Stimulated activated CD4-positive, alpha-beta T cell treated with anti-CD3 and anti-CD28 coated beads, Interleukin-12 subunit alpha, Interleukin-12 subunit beta, amount 100 ng/mL, for 24 hours (primary cell): ENCODE results near the gene WDR91.
"Not testable (repeated sequence)": the region's sequence is repeated elsewhere in the genome, so short reads cannot be mapped to it uniquely, and the experiment has no call there.

ENCODE experiments used
- DNase-seq, 2 experiments: peaks; one replicate each; pipeline ENCODE4 v3.0.0-alpha.2; 2020; ENCODE audit warnings: low read depth in 2 of 2

WDR91 gene

GRCh38 chr7:135233570-135233969, 22.2 kb upstream of the WDR91 start, which contains the start of gene STRA8:
Gene STRA8 (plus strand): TSS chr7:135233838. CDS start chr7:135240525, 6,687 bp downstream.
- no peak for DNase-seq

- DNase-seq, result no peak
These were observed 21.4 kb upstream of the WDR91 start for GRCh38 chr7:135232720-135233119.

- DNase-seq, result no peak
These were observed 20.8 kb upstream of the WDR91 start for GRCh38 chr7:135232087-135232486.

- DNase-seq, result no peak
These were observed 20.4 kb upstream of the WDR91 start for GRCh38 chr7:135231686-135232085.

- DNase-seq, result no peak
These were observed 12.7 kb upstream of the WDR91 start for GRCh38 chr7:135224027-135224426.

- no peak for DNase-seq
These were observed 6.6 kb upstream of the WDR91 start for GRCh38 chr7:135217645-135218509.

GRCh38 chr7:135215698-135216097, 4.4 kb upstream of the WDR91 start:
- DNase-seq, result no peak

- DNase-seq, result no peak
These were observed 3.9 kb upstream of the WDR91 start for GRCh38 chr7:135215180-135215579.

GRCh38 chr7:135213831-135214230, 2.5 kb upstream of the WDR91 start:
- no peak for DNase-seq

- not testable (repeated sequence) for DNase-seq
These were observed 790 bp upstream of the WDR91 start for GRCh38 chr7:135211946-135212685.

GRCh38 chr7:135210888-135211178, 493 bp downstream of the WDR91 start:
- no peak for DNase-seq

GRCh38 chr7:135209225-135209834, 2.0 kb downstream of the WDR91 start:
- DNase-seq, result no peak

GRCh38 chr7:135208102-135208793, 3.1 kb downstream of the WDR91 start:
- no peak for DNase-seq

GRCh38 chr7:135207406-135208101, 3.8 kb downstream of the WDR91 start:
- DNase-seq, result no peak

GRCh38 chr7:135206941-135207391, 4.4 kb downstream of the WDR91 start:
- DNase-seq, result no peak

GRCh38 chr7:135205850-135206249, 5.5 kb downstream of the WDR91 start:
- no peak for DNase-seq

GRCh38 chr7:135204876-135205275, 6.5 kb downstream of the WDR91 start:
- DNase-seq, result no peak

GRCh38 chr7:135204341-135204749, 7.0 kb downstream of the WDR91 start:
- DNase-seq, result no peak

GRCh38 chr7:135201350-135201749, 10.0 kb downstream of the WDR91 start:
- no peak for DNase-seq

- DNase-seq, result no peak
These were observed 10.4 kb downstream of the WDR91 start for GRCh38 chr7:135200821-135201331.

- no peak for DNase-seq
These were observed 11.9 kb downstream of the WDR91 start for GRCh38 chr7:135199439-135199838.
